Nephron (organoid): ENCODE data around the gene TLR2.

Source experiments
- H3K27ac Mint-ChIP-seq, 3 experiments: 2 replicates each; pipeline ENCODE4 v1.8.0; 2020; ENCODE audit warnings: mixed read lengths in 3 of 3, mild to moderate bottlenecking in 2 of 3, moderate library complexity in 1 of 3
- H3K27me3 Mint-ChIP-seq: 2 replicates; pipeline ENCODE4 v1.8.0; 2021; ENCODE audit warnings: low read depth, mild to moderate bottlenecking, moderate library complexity, mixed read lengths
- H3K36me3 Mint-ChIP-seq: 2 replicates; pipeline ENCODE4 v1.8.0; 2020; ENCODE audit warnings: low read depth, mixed read lengths
- H3K4me1 Mint-ChIP-seq: 2 replicates; pipeline ENCODE4 v1.8.0; 2020; ENCODE audit warnings: mixed read lengths
- H3K4me3 Mint-ChIP-seq, 3 experiments: 2 replicates each; pipeline ENCODE4 v1.8.0; 2020; ENCODE audit warnings: mild to moderate bottlenecking in 3 of 3, mixed read lengths in 3 of 3, moderate library complexity in 2 of 3
- H3K9me3 Mint-ChIP-seq: 2 replicates; pipeline ENCODE4 v1.8.0; 2020; ENCODE audit warnings: mixed read lengths
- TF ChIP-seq, protein P1 (sequence below), 3 experiments: fragments of 200-600 bp; sonication (generic); IDR thresholded peaks; one replicate each; pipeline ENCODE4 v1.5.0; 2021; ENCODE audit warnings: antibody characterized with exemption in 3 of 3; ENCODE audit not compliant: unreplicated experiment in 3 of 3

The TLR2 gene

DNA sequence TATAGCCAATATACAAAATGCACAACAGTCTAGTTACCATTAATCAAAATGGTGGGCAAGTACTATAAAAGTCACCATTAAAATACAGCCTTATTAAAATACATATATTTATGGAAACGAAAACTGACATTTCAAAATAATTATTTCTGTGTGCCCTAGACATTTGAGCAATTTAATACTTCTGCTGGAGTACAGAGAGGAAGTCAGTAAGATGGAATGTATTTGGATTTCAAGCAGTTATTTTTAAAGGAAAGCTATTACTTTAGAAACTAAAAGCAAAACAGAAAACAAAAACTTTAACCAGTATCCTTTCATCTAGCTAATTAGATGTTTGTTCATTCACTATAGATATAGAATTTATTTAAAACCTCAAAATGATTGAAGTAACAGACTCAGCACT is 37.8 kb upstream of the TLR2 start:
- Mint-ChIP-seq H3K4me3 (no peak overlapping the region), H3K9me3 (peaks cover 5% of the 10 kb centered on the region), H3K27ac (no peak overlapping the region), H3K27me3 (peaks cover 4% of the 10 kb centered on the region), H3K4me1 (no peaks in the 10 kb centered on the region), H3K36me3 (no peaks in the 10 kb centered on the region)
- TF ChIP-seq, protein P1, sequence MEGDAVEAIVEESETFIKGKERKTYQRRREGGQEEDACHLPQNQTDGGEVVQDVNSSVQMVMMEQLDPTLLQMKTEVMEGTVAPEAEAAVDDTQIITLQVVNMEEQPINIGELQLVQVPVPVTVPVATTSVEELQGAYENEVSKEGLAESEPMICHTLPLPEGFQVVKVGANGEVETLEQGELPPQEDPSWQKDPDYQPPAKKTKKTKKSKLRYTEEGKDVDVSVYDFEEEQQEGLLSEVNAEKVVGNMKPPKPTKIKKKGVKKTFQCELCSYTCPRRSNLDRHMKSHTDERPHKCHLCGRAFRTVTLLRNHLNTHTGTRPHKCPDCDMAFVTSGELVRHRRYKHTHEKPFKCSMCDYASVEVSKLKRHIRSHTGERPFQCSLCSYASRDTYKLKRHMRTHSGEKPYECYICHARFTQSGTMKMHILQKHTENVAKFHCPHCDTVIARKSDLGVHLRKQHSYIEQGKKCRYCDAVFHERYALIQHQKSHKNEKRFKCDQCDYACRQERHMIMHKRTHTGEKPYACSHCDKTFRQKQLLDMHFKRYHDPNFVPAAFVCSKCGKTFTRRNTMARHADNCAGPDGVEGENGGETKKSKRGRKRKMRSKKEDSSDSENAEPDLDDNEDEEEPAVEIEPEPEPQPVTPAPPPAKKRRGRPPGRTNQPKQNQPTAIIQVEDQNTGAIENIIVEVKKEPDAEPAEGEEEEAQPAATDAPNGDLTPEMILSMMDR (IDR thresholded peaks at IDR 0.05; ENCODE audit: unreplicated experiment in 3 of 3), result no peak

- Mint-ChIP-seq H3K9me3 (peaks cover 5% of the 10 kb centered on the region), H3K36me3 (no peaks in the 10 kb centered on the region), H3K4me1 (no peaks in the 10 kb centered on the region), H3K27ac (no peak overlapping the region), H3K27me3 (peaks cover 4% of the 10 kb centered on the region), H3K4me3 (no peak overlapping the region)
- TF ChIP-seq, protein P1 (IDR thresholded peaks at IDR 0.05; ENCODE audit: unreplicated experiment in 3 of 3), result no peak
Observed at GRCh38 chr4:153646978-153647377, 37.1 kb upstream of the TLR2 start.

- H3K4me3 Mint-ChIP-seq, result no peak overlapping the region
- peaks cover 4% of the 10 kb centered on the region for H3K27me3 Mint-ChIP-seq
- no peak overlapping the region for H3K27ac Mint-ChIP-seq
- H3K9me3 Mint-ChIP-seq, result peaks cover 5% of the 10 kb centered on the region
- TF ChIP-seq, protein P1 (IDR thresholded peaks at IDR 0.05; ENCODE audit: unreplicated experiment in 3 of 3), result no peak
- no peaks in the 10 kb centered on the region for H3K36me3 Mint-ChIP-seq
- H3K4me1 Mint-ChIP-seq, result no peaks in the 10 kb centered on the region
Observed at GRCh38 chr4:153647975-153648374, 36.1 kb upstream of the TLR2 start.

DNA sequence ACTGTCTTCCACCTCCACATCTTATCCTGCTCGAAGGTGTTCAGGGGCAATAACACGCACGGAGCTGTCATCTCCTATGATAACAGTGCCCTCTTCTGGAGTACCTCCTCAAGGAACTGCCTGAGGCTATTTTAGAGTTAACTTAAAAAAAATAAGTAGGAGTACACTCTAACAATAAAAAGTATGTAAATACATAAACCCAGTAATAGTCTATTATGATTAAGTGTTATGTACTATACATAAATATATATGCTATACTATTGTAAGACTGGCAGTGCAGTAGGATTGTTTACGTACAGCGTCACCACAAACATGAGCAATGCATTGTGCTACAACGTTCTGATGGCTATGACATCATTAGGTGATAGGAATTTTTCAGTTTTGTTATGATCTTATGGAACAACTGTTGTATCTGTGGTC is 34.5 kb upstream of the TLR2 start:
- no peaks in the 10 kb centered on the region for H3K4me1 Mint-ChIP-seq
- TF ChIP-seq, protein P1 (IDR thresholded peaks at IDR 0.05; ENCODE audit: unreplicated experiment in 3 of 3), result peak in 2 of 3 experiments; percentile 18 to 51
- H3K9me3 Mint-ChIP-seq, result peaks cover 5% of the 10 kb centered on the region
- no peak overlapping the region for H3K4me3 Mint-ChIP-seq
- no peak overlapping the region for H3K27ac Mint-ChIP-seq
- H3K36me3 Mint-ChIP-seq, result no peaks in the 10 kb centered on the region
- H3K27me3 Mint-ChIP-seq, result peaks cover 4% of the 10 kb centered on the region

DNA sequence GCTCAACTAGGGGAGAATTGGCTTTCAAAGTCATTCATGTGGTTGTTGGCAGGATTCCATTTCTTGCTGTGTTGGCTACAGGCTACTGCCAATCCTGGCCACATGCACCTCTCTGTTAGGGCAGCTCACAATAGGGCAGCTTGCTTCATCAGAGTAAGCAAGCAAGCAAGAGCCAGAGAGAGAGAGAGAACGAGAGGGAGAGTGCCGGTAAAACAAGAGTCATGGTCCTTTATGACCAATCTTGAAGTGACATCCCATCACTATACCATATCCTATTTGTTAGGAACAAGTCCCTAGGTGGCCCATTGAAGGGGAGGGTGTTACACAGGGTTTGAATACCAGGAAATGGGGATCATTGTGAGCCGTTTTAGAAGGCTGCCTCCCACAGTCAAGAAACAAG is 33.0 kb upstream of the TLR2 start:
- H3K27ac Mint-ChIP-seq, result no peak overlapping the region

DNA sequence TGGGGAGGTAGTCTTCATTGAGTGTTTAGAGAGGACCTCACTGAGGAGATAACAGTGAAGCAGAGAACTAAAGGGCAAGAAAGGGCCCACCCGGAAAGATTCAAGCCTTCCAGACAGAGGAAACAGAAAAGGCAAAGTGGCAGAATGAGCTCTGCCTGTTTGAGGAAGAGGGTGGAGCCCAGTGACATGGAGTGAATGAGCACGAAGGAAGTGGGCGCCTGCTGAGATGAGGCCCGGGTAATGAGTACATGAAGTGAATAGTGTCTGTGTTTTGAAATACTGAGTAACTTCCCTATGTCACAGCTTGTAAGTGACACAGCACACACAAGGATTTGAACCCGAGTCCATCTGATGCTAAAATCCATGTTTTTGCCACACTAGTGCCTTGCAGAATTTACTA is 32.5 kb upstream of the TLR2 start:
- no peak overlapping the region for H3K27ac Mint-ChIP-seq
- no peaks in the 10 kb centered on the region for H3K4me1 Mint-ChIP-seq
- no peak overlapping the region for H3K4me3 Mint-ChIP-seq
- TF ChIP-seq, protein P1 (IDR thresholded peaks at IDR 0.05; ENCODE audit: unreplicated experiment in 3 of 3), result no peak
- H3K27me3 Mint-ChIP-seq, result peaks cover 11% of the 10 kb centered on the region
- no peaks in the 10 kb centered on the region for H3K36me3 Mint-ChIP-seq
- no peaks in the 10 kb centered on the region for H3K9me3 Mint-ChIP-seq

More for the DNA sequence above, 33.0 kb upstream of the TLR2 start:
- Mint-ChIP-seq H3K4me1 (no peaks in the 10 kb centered on the region), H3K4me3 (no peak overlapping the region), H3K27me3 (peaks cover 11% of the 10 kb centered on the region), H3K9me3 (no peaks in the 10 kb centered on the region), H3K36me3 (no peaks in the 10 kb centered on the region)
- TF ChIP-seq, protein P1 (IDR thresholded peaks at IDR 0.05; ENCODE audit: unreplicated experiment in 3 of 3), result no peak
